GM12878 (cell line): Measurements from ENCODE around the gene AGAP2. TPM values are rescaled to one million over a fixed set of nuclear protein-coding genes. Genes with fewer than 3 reads are reported as not detected.

Experiments used
- ATAC-seq: fragments of 200-7000 bp; cut with Tn5 transposase; 3 replicates; pipeline ENCODE4 v1.9.1; 2020; ENCODE audit warnings: mild to moderate bottlenecking, moderate library complexity
- BruUV-seq: library from RNA; stranded (reverse); fragments of 400-500 nt; replicated peaks from 2 replicates; lab custom pipeline; 2021; lab: Mats Ljungman, UMichigan
- CTCF ChIA-PET: fragments of 300-600 bp; sonication (Branson Sonifier 250); formaldehyde crosslinking; extraction: SDS; loops from one replicate; lab custom pipeline; 2021; ENCODE audit warnings: inconsistent platforms; lab: Yijun Ruan, JAX
- POLR2A ChIA-PET: fragments of 350-600 bp; formaldehyde crosslinking; extraction: SDS; loops from one replicate; lab custom pipeline; 2021; ENCODE audit warnings: inconsistent platforms; lab: Charles Lee
- RAD21 ChIA-PET: fragments of 300-600 bp; sonication (Branson Sonifier 250); formaldehyde crosslinking; loops from one replicate; lab custom pipeline; 2023; ENCODE audit warnings: antibody characterized with exemption; ENCODE audit not compliant: unreplicated experiment; lab: Charles Lee
- SMC1A ChIA-PET: fragments of 300-600 bp; sonication (Branson Sonifier 250); formaldehyde crosslinking; loops from one replicate; lab custom pipeline; 2023; ENCODE audit not compliant: unreplicated experiment, uncharacterized antibody; lab: Charles Lee
- DNase-seq: peaks from one replicate; pipeline ENCODE4 v3.0.0-alpha.2; 2011; ENCODE audit warnings: low read depth, low spot score
- FAIRE-seq: peaks from 3 replicates; lab custom pipeline; 2011; peaks lifted over from hg19 to GRCh38; lab: Jason Lieb, UNC
- H2AFZ ChIP-seq: 2 replicates; pipeline ENCODE4 v1.6.0; 2011; ENCODE audit warnings: low read depth, low read length, control low read depth; ENCODE audit not compliant: control insufficient read depth
- H3K27ac ChIP-seq: 2 replicates; pipeline ENCODE4 v1.5.1; 2011; ENCODE audit warnings: control low read depth; ENCODE audit not compliant: control insufficient read depth, insufficient read depth
- H3K27me3 ChIP-seq, 2 experiments: replicated peaks in 1 of 2; 2 replicates each; pipeline versions ENCODE4 v1.6.0 to v1.6.1; 2011; ENCODE audit warnings: low read length in 1 of 2; ENCODE audit not compliant: control insufficient read depth in 2 of 2, insufficient read depth in 2 of 2
- H3K36me3 ChIP-seq, 2 experiments: 2 replicates each; pipeline ENCODE4 v1.5.1; 2011; ENCODE audit warnings: low read length in 1 of 2; ENCODE audit not compliant: control insufficient read depth in 2 of 2, insufficient read depth in 2 of 2
- H3K4me1 ChIP-seq: 2 replicates; pipeline ENCODE4 v1.6.1; 2011; ENCODE audit warnings: mild to moderate bottlenecking, low read length, moderate library complexity, mixed read lengths; ENCODE audit not compliant: control insufficient read depth, insufficient read depth
- H3K4me2 ChIP-seq: 2 replicates; pipeline ENCODE4 v1.6.0; 2011; ENCODE audit warnings: control low read depth; ENCODE audit not compliant: control insufficient read depth, insufficient read depth
- H3K4me3 ChIP-seq: fragments of 200-600 bp; sonication (generic); 2 replicates; pipeline ENCODE4 v1.5.1; 2016
- H3K79me2 ChIP-seq: 2 replicates; pipeline ENCODE4 v1.6.0; 2011; ENCODE audit warnings: low read length; ENCODE audit not compliant: control insufficient read depth, insufficient read depth
- H3K9ac ChIP-seq: 2 replicates; pipeline ENCODE4 v1.8.0; 2011; ENCODE audit warnings: low read length, control low read depth, mixed read lengths; ENCODE audit not compliant: control insufficient read depth, insufficient read depth
- H3K9me3 ChIP-seq: replicated peaks from 3 replicates; pipeline ENCODE4 v1.5.1; 2011; ENCODE audit warnings: mild to moderate bottlenecking, low read length; ENCODE audit not compliant: control insufficient read depth, insufficient read depth
- H4K20me1 ChIP-seq: 2 replicates; pipeline ENCODE4 v1.6.0; 2011; ENCODE audit not compliant: control insufficient read depth, insufficient read depth
- MYB ChIP-seq: fragments of 150-350 bp; IDR thresholded peaks from 2 replicates; pipeline ENCODE4 v1.6.1; 2014; ENCODE audit warnings: mild to moderate bottlenecking, low read depth, low read length, borderline replicate concordance
- POLR2A ChIP-seq: IDR thresholded peaks from 2 replicates; pipeline ENCODE4 v1.6.1; 2011; ENCODE audit warnings: low read depth, mild to moderate bottlenecking, low read length
- RAD51 ChIP-seq: fragments of 450-650 bp; IDR thresholded peaks from 2 replicates; pipeline ENCODE4 v1.6.1; 2016; ENCODE audit warnings: moderate library complexity, mild to moderate bottlenecking, inconsistent platforms
- SMAD1 ChIP-seq: fragments of 450-650 bp; IDR thresholded peaks from 2 replicates; pipeline ENCODE4 v1.6.1; 2018; ENCODE audit warnings: mild to moderate bottlenecking, low read depth; ENCODE audit not compliant: partially characterized antibody
- SPI1 ChIP-seq: IDR thresholded peaks from 2 replicates; pipeline ENCODE4 v1.6.1; 2011; ENCODE audit warnings: low read depth, mild to moderate bottlenecking, low read length, moderate library complexity, borderline replicate concordance; ENCODE audit not compliant: insufficient read depth
- WGBS: methylation state at CpG from one replicate; pipeline ENCODE4 v1.1.6; 2016; ENCODE audit warnings: low lambda C conversion rate; ENCODE audit not compliant: insufficient replicate concordance, insufficient coverage; ENCODE audit errors: missing lambda C conversion rate; 5-methylcytosine and 5-hydroxymethylcytosine counted together
- in situ Hi-C: fragments of 300-500 bp; cut with MboI; formaldehyde crosslinking; loops from 9 replicates; pipeline ENCODE4 v1.14.3; 2018; ENCODE audit warnings: mixed read lengths
- intact Hi-C: fragments of 100-400 bp; cut with micrococcal nuclease; formaldehyde crosslinking; loops from one replicate; pipeline ENCODE4 v1.14.2; 2022; ENCODE audit not compliant: unreplicated experiment
- polyA plus RNA-seq, 11 experiments: library from polyadenylated mRNA; depleted of rRNA in 4 of 11; unstranded in 6 of 11; stranded (reverse) in 5 of 11; fragments of >200 nt; fragmentation: Nextera tagmentation in 4 of 11; fragmentation: Illumina TruSeq in 1 of 11; extraction: Ambion mirVana in 4 of 11; extraction: Trizol in 1 of 11; gene quantifications; 1 replicate in 1 of 11; 2 replicates in 10 of 11; pipeline versions ENCODE4 v1.2.1 to v1.2.3, GENCODE V29; 2011 to 2016; ENCODE audit warnings: inconsistent platforms in 2 of 11, missing spikeins in 2 of 11, low read depth in 1 of 11
- total RNA-seq, 4 experiments: library from RNA; depleted of rRNA in 3 of 4; stranded (reverse); fragments of >200 nt in 3 of 4; fragmentation: Illumina TruSeq in 1 of 4; extraction: Trizol in 1 of 4; gene quantifications; 2 replicates each; pipeline versions ENCODE4 v1.2.1 to v1.2.3, GENCODE V29; 2013 to 2021
- TF ChIP-seq, protein P1 (sequence below): fragments of 450-650 bp; formaldehyde crosslinking; IDR thresholded peaks from 2 replicates; pipeline ENCODE4 v1.4.0; 2020; ENCODE audit warnings: mild to moderate bottlenecking, moderate library complexity

AGAP2 gene
- total and polyA plus RNA-seq, 10 of the 15 experiments (the other 5 are each of a cell fraction or from before 2014, with no cell fraction given), result 0.29 to 19.8 (median 11.0) TPM

- RAD21 ChIA-PET, result no interaction called here
- peaks cover 5 to 8% of the 10 kb centered on the region in 2 experiments; a peak in 3 of 4 replicates for H3K36me3 ChIP-seq
- TF ChIP-seq SPI1 (peak; percentile 53; the same call in 1 of the 2 replicates), MYB (no peak)
- TF ChIP-seq, all 136 proteins: peak for 1
Observed at GRCh38 chr12:57724936-57725740, 13.4 kb downstream of the AGAP2 start.

GRCh38 chr12:57724003-57724935 lies 14.3 kb downstream of the AGAP2 start:
- H3K9me3 ChIP-seq, result no peaks in the 10 kb centered on the region
- H3K4me3 ChIP-seq, result no peak overlapping the region
- POLR2A ChIA-PET, result interaction anchor here (0.6 to 0.9 kb wide), 2 partner anchors 17 to 367 kb away, joined by 3 read pairs; no protein-coding TSS in a partner anchor
- CTCF ChIA-PET, result interaction anchor here (0.6 kb wide), 1 partner anchor 158 kb away, joined by 3 read pairs; no protein-coding TSS in a partner anchor
- no peak overlapping the region for H3K9ac ChIP-seq
- 91% methylated on average over 12 of the region's 12 CpGs for WGBS
- DNase-seq (no peak), ATAC-seq (peak; percentile 14; the same call in 1 of the 3 replicates), FAIRE-seq (no peak)
- intact Hi-C loops (no loop called here), in situ Hi-C loops (no loop called here)
- peaks cover 6 to 8% of the 10 kb centered on the region in 2 experiments; a peak in 3 of 4 replicates for H3K36me3 ChIP-seq
- TF ChIP-seq SMAD1 (no peak), RAD51 (no peak), POLR2A (peak; percentile 52; the same call in 1 of the 2 replicates)
- TF ChIP-seq, protein P1, sequence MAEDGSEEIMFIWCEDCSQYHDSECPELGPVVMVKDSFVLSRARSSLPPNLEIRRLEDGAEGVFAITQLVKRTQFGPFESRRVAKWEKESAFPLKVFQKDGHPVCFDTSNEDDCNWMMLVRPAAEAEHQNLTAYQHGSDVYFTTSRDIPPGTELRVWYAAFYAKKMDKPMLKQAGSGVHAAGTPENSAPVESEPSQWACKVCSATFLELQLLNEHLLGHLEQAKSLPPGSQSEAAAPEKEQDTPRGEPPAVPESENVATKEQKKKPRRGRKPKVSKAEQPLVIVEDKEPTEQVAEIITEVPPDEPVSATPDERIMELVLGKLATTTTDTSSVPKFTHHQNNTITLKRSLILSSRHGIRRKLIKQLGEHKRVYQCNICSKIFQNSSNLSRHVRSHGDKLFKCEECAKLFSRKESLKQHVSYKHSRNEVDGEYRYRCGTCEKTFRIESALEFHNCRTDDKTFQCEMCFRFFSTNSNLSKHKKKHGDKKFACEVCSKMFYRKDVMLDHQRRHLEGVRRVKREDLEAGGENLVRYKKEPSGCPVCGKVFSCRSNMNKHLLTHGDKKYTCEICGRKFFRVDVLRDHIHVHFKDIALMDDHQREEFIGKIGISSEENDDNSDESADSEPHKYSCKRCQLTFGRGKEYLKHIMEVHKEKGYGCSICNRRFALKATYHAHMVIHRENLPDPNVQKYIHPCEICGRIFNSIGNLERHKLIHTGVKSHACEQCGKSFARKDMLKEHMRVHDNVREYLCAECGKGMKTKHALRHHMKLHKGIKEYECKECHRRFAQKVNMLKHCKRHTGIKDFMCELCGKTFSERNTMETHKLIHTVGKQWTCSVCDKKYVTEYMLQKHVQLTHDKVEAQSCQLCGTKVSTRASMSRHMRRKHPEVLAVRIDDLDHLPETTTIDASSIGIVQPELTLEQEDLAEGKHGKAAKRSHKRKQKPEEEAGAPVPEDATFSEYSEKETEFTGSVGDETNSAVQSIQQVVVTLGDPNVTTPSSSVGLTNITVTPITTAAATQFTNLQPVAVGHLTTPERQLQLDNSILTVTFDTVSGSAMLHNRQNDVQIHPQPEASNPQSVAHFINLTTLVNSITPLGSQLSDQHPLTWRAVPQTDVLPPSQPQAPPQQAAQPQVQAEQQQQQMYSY (CRISPR knock-in tag), result no peak
- H2AFZ ChIP-seq, result no peak overlapping the region
- RAD21 ChIA-PET, result no interaction called here
- H3K79me2 ChIP-seq, result no peaks in the 10 kb centered on the region
- no peak overlapping the region for H3K4me2 ChIP-seq
- H3K4me1 ChIP-seq, result no peaks in the 10 kb centered on the region
- TSS peak; percentile 55 for BruUV-seq
- SMC1A ChIA-PET, result no interaction called here
- no peaks in the 10 kb centered on the region for H4K20me1 ChIP-seq
- no peaks in the 10 kb centered on the region for H3K27me3 ChIP-seq
- H3K27ac ChIP-seq, result no peak overlapping the region

More at GRCh38 chr12:57724936-57725740, 13.4 kb downstream of the AGAP2 start:
- ChIA-PET CTCF (interaction anchor here (0.6 to 1.6 kb wide), 2 partner anchors 17 to 159 kb away, joined by 3 to 5 read pairs; no protein-coding TSS in a partner anchor), SMC1A (no interaction called here), POLR2A (no interaction called here)
- Histone ChIP-seq H3K4me3 (no peak overlapping the region), H3K9me3 (no peaks in the 10 kb centered on the region), H4K20me1 (no peaks in the 10 kb centered on the region), H3K9ac (no peak overlapping the region), H3K27me3 (no peaks in the 10 kb centered on the region), H3K27ac (no peak overlapping the region), H3K79me2 (no peaks in the 10 kb centered on the region), H3K4me1 (no peaks in the 10 kb centered on the region), H3K4me2 (no peak overlapping the region), H2AFZ (no peak overlapping the region)
- DNase-seq, result no peak
- intact Hi-C loops, result no loop called here
- in situ Hi-C loops, result no loop called here
- 74% methylated on average over 11 of the region's 11 CpGs for WGBS
- FAIRE-seq, result no peak
- no TSS peak for BruUV-seq
- ATAC-seq, result peak; percentile 33
